Mesendoderm (in vitro differentiated cells): ENCODE results near the gene CDC7.

Experiments
- DNase-seq: peaks from one replicate; pipeline ENCODE4 v3.0.0; 2013
- H2AK5ac ChIP-seq: 2 replicates; pipeline ENCODE4 v1.6.1; 2013; ENCODE audit warnings: low read length, inconsistent platforms
- H2BK120ac ChIP-seq: 2 replicates; pipeline ENCODE4 v1.6.1; 2013; ENCODE audit warnings: low read depth, mild to moderate bottlenecking, low read length, moderate library complexity, mixed read lengths
- H2BK15ac ChIP-seq: replicated peaks from 2 replicates; pipeline ENCODE4 v1.6.1; 2013; ENCODE audit warnings: low read depth, mild to moderate bottlenecking, moderate library complexity
- H2BK5ac ChIP-seq: 2 replicates; pipeline ENCODE4 v1.6.1; 2013; ENCODE audit warnings: low read length, inconsistent platforms
- H3K18ac ChIP-seq: 2 replicates; pipeline ENCODE4 v1.6.1; 2013; ENCODE audit warnings: mild to moderate bottlenecking, low read length, mixed read lengths
- H3K23ac ChIP-seq: one replicate; pipeline ENCODE4 v1.6.1; 2013; ENCODE audit warnings: low read length
- H3K27ac ChIP-seq: 2 replicates; pipeline ENCODE4 v1.5.1; 2013; ENCODE audit warnings: low read depth, mild to moderate bottlenecking, inconsistent platforms, low read length, moderate library complexity
- H3K27me3 ChIP-seq: 2 replicates; pipeline ENCODE4 v1.6.1; 2013; ENCODE audit warnings: low read length, control low read depth, mild to moderate bottlenecking, inconsistent platforms; ENCODE audit not compliant: insufficient read depth, poor library complexity
- H3K36me3 ChIP-seq: 2 replicates; pipeline ENCODE4 v1.6.1; 2013; ENCODE audit warnings: low read length, inconsistent platforms; ENCODE audit not compliant: control insufficient read depth, insufficient read depth
- H3K4ac ChIP-seq: one replicate; pipeline ENCODE4 v1.6.1; 2013; ENCODE audit warnings: low read depth, mild to moderate bottlenecking, low read length, moderate library complexity
- H3K4me1 ChIP-seq: 2 replicates; pipeline ENCODE4 v1.6.1; 2013; ENCODE audit warnings: low read depth, low read length, inconsistent platforms; ENCODE audit not compliant: control insufficient read depth
- H3K4me2 ChIP-seq: 2 replicates; pipeline ENCODE4 v1.6.1; 2013; ENCODE audit warnings: low read length
- H3K4me3 ChIP-seq: 2 replicates; pipeline ENCODE4 v1.5.1; 2013; ENCODE audit warnings: mild to moderate bottlenecking, low read length
- H3K56ac ChIP-seq: one replicate; pipeline ENCODE4 v1.6.1; 2013; ENCODE audit warnings: low read length
- H3K79me1 ChIP-seq: 2 replicates; pipeline ENCODE4 v1.6.1; 2013; ENCODE audit warnings: low read length, inconsistent platforms
- H3K79me2 ChIP-seq: 2 replicates; pipeline ENCODE4 v1.6.1; 2013; ENCODE audit warnings: mild to moderate bottlenecking, low read length; ENCODE audit not compliant: control insufficient read depth, insufficient read depth
- H3K9ac ChIP-seq: 2 replicates; pipeline ENCODE4 v1.6.1; 2013; ENCODE audit warnings: low read length, inconsistent platforms
- H4K5ac ChIP-seq: one replicate; pipeline ENCODE4 v1.6.1; 2013; ENCODE audit warnings: low read length
- H4K8ac ChIP-seq: one replicate; pipeline ENCODE4 v1.6.1; 2013; ENCODE audit warnings: low read depth, mild to moderate bottlenecking, control low read depth, low read length, moderate library complexity
- WGBS: extraction: QIAGEN DNeasy Blood & Tissue Kit; methylation state at CpG from one replicate; pipeline ENCODE4 v1.1.7; 2013; ENCODE audit warnings: low lambda C conversion rate, missing lambda C conversion rate; ENCODE audit not compliant: insufficient coverage; ENCODE audit errors: extremely low coverage; 5-methylcytosine and 5-hydroxymethylcytosine counted together

The CDC7 gene

GRCh38 chr1:91559838-91560565 is 59.4 kb downstream of the CDC7 start:
- Histone ChIP-seq H2BK5ac (no peak overlapping the region), H3K9ac (no peak overlapping the region), H3K18ac (no peak overlapping the region), H3K4me3 (no peak overlapping the region), H2BK120ac (no peak overlapping the region), H3K23ac (no peak overlapping the region), H3K4ac (no peak overlapping the region), H4K5ac (no peak overlapping the region), H3K79me2 (no peaks in the 10 kb centered on the region), H3K4me2 (no peak overlapping the region), H3K56ac (no peak overlapping the region), H3K79me1 (no peaks in the 10 kb centered on the region), H3K27me3 (no peaks in the 10 kb centered on the region), H4K8ac (no peak overlapping the region), H3K4me1 (no peaks in the 10 kb centered on the region), H3K36me3 (no peaks in the 10 kb centered on the region), H2BK15ac (no peak overlapping the region), H3K27ac (no peak overlapping the region), H2AK5ac (no peak overlapping the region)
- no CpG with 5 or more reads among the region's 4 CpGs for WGBS
- no peak for DNase-seq

- H3K56ac ChIP-seq, result no peak overlapping the region
- no peaks in the 10 kb centered on the region for H3K79me2 ChIP-seq
- no peak for DNase-seq
- H3K4me2 ChIP-seq, result no peak overlapping the region
- no peak overlapping the region for H2BK15ac ChIP-seq
- no peak overlapping the region for H4K5ac ChIP-seq
- H3K27ac ChIP-seq, result no peak overlapping the region
- H3K18ac ChIP-seq, result no peak overlapping the region
- no peaks in the 10 kb centered on the region for H3K36me3 ChIP-seq
- H3K4me1 ChIP-seq, result no peaks in the 10 kb centered on the region
- no peak overlapping the region for H2BK120ac ChIP-seq
- no peak overlapping the region for H2AK5ac ChIP-seq
- H3K27me3 ChIP-seq, result no peaks in the 10 kb centered on the region
- no peaks in the 10 kb centered on the region for H3K79me1 ChIP-seq
- H3K4me3 ChIP-seq, result no peak overlapping the region
- H3K23ac ChIP-seq, result no peak overlapping the region
- no peak overlapping the region for H4K8ac ChIP-seq
- H3K9ac ChIP-seq, result no peak overlapping the region
- no peak overlapping the region for H2BK5ac ChIP-seq
- no CpG with 5 or more reads among the region's 6 CpGs for WGBS
- no peak overlapping the region for H3K4ac ChIP-seq
Measured at GRCh38 chr1:91564888-91565701, 64.4 kb downstream of the CDC7 start.

DNA sequence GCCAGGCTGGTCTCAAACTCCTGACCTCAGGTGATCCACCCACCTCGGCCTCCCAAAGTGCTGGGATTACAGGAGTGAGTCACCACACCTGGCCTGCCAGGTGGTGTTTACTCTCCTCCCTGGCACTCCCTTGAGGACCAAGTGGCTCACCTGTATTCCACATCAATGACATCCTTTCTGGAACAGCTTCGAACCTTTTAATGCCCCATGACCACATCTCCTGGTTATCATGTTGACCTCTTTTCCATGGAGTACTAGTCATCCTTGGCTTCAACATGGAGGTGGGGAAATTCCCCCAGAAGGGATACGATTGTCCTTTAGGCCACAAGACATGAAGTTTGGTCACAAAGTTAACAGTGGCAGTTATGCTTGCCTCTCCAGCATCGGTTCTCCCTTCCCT is 66.9 kb downstream of the CDC7 start:
- Histone ChIP-seq H2AK5ac (no peak overlapping the region), H4K8ac (no peak overlapping the region), H3K27me3 (no peaks in the 10 kb centered on the region), H2BK120ac (no peak overlapping the region), H4K5ac (no peak overlapping the region), H3K4me1 (no peaks in the 10 kb centered on the region), H3K79me2 (no peaks in the 10 kb centered on the region), H3K36me3 (no peaks in the 10 kb centered on the region), H3K4me2 (no peak overlapping the region), H3K27ac (no peak overlapping the region), H3K4ac (no peak overlapping the region), H3K9ac (no peak overlapping the region), H3K4me3 (no peak overlapping the region), H3K79me1 (no peaks in the 10 kb centered on the region), H3K18ac (no peak overlapping the region), H2BK5ac (no peak overlapping the region), H3K56ac (no peak overlapping the region), H2BK15ac (no peak overlapping the region), H3K23ac (no peak overlapping the region)
- no CpG with 5 or more reads among the region's 4 CpGs for WGBS
- no peak for DNase-seq

- no peaks in the 10 kb centered on the region for H3K79me1 ChIP-seq
- H4K5ac ChIP-seq, result no peak overlapping the region
- no peak overlapping the region for H2AK5ac ChIP-seq
- no peak overlapping the region for H3K9ac ChIP-seq
- H2BK120ac ChIP-seq, result no peak overlapping the region
- no peak overlapping the region for H3K23ac ChIP-seq
- H3K18ac ChIP-seq, result no peak overlapping the region
- H2BK15ac ChIP-seq, result no peak overlapping the region
- H3K27ac ChIP-seq, result no peak overlapping the region
- DNase-seq, result no peak
- no peak overlapping the region for H2BK5ac ChIP-seq
- no peak overlapping the region for H3K4me3 ChIP-seq
- no CpG with 5 or more reads among the region's 7 CpGs for WGBS
- H4K8ac ChIP-seq, result no peak overlapping the region
- no peaks in the 10 kb centered on the region for H3K4me1 ChIP-seq
- H3K79me2 ChIP-seq, result no peaks in the 10 kb centered on the region
- no peaks in the 10 kb centered on the region for H3K27me3 ChIP-seq
- no peak overlapping the region for H3K56ac ChIP-seq
- H3K36me3 ChIP-seq, result no peaks in the 10 kb centered on the region
- H3K4ac ChIP-seq, result no peak overlapping the region
- H3K4me2 ChIP-seq, result no peak overlapping the region
Measured at GRCh38 chr1:91568261-91568660, 67.6 kb downstream of the CDC7 start.

- no peak for DNase-seq
- Histone ChIP-seq H3K79me2 (no peaks in the 10 kb centered on the region), H3K18ac (no peak overlapping the region), H2BK15ac (no peak overlapping the region), H2AK5ac (no peak overlapping the region), H3K36me3 (no peaks in the 10 kb centered on the region), H3K23ac (no peak overlapping the region), H3K9ac (no peak overlapping the region), H2BK120ac (no peak overlapping the region), H3K27ac (no peak overlapping the region), H2BK5ac (no peak overlapping the region), H3K27me3 (no peaks in the 10 kb centered on the region), H3K79me1 (no peaks in the 10 kb centered on the region), H4K8ac (no peak overlapping the region), H3K4me2 (no peak overlapping the region), H4K5ac (no peak overlapping the region), H3K56ac (no peak overlapping the region), H3K4ac (no peak overlapping the region), H3K4me1 (no peaks in the 10 kb centered on the region), H3K4me3 (no peak overlapping the region)
- no CpG with 5 or more reads among the region's 7 CpGs for WGBS
Measured at GRCh38 chr1:91569411-91570119, 68.9 kb downstream of the CDC7 start.
